GM21526 (cell line): ENCODE measurements around the gene ZNF423.

ENCODE experiments used
- ATAC-seq: cut with Tn5 transposase; IDR thresholded peaks from one replicate; pipeline ENCODE4 v1.9.1; 2021; ENCODE audit warnings: moderate library complexity; ENCODE audit not compliant: unreplicated experiment, low FRiP score

Gene ZNF423

DNA sequence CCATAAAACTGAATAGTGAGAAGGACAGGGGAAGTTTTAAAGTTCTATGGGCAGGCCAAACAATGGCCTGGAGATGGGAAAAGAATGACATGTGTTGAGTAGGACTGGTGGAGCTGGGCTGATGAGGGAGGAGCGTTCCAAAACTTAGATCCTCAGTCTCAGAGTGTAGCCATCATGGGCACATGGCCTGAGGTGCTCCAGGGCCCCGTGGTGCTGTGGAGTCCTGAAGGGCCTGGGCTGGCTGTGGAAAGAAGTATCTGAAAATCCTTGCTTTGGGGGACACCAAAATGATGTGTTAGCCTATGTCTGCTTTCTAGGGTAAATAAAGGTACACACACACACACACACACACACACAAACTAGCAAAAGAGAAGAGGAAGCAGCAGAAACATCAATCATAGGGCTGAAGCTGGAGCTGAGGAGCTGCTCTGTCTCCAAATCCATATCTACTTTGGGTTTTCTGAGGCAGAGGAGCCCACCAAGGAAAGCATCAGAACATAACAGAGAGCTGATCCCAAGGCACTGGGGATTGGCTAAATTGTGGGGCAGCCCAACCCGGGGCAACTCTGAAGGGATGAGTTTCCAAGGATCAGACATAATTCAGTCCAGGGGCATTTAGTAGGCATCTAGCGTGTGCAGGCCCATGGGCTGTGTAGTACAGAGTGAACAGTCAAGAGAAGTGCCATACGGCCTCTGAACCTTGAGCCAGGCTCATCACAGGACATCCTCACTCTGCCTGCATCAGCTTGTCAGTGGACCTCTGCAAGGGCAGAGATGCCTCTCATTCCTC is 397.1 kb downstream of the ZNF423 start:
- no peak for ATAC-seq

DNA sequence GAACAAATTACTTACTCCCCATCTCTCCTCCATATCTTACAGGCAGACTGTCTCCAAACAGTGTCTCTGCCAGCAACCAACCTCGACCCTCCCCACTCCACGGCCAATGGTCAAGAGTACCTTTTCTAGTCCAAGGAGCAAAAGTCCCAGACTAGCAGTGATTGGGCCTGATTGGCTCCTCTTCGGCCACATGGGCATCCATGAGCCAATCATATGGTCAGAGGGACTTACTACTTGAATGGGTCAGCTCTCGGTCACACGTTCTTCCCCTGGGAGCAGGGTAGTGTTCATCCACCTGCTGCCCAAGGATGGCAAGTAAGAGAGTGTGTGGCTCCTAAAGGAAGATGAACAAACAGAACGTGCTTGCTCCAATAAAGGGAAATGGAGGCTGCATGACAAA is 397.7 kb downstream of the ZNF423 start:
- ATAC-seq = no peak

DNA sequence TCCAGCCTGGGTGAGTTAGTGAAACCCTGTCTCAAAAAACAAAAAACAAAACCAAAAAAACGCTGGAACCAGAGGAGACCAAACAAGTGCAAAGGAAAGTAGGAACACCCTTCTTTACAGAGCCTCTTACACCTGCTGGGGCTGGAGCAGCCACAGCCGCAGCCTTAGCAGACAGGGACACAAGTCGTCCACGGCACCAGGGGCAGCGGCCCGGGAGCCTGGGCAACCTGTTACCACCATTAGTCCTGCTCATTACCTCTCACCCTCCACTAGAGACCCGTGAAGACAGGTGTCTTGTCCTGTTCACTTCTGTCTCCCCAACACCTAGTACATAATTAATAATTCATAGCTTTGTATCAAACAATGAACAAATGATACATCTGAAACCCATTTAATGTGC is 398.7 kb downstream of the ZNF423 start:
- no peak for ATAC-seq

DNA sequence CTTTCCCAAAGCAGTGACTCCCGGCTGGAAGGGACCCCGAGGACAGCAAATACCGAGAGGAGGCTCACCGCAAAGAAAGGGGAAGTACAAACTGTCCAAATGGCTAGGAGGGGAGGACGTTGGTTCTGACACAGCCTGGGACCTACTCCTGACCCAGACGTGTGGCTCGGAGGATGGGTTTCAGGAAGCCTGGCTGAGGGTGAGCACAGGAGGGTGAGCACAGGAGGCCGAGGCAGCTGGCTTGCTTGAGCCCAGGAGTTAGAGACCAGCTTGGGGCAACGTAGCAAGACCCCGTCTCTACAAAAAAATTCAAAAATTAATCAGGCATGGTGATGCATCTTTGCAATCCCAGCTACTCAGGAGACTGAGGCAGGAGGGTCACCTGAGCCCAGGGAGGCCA is 399.1 kb downstream of the ZNF423 start:
- no peak for ATAC-seq

DNA sequence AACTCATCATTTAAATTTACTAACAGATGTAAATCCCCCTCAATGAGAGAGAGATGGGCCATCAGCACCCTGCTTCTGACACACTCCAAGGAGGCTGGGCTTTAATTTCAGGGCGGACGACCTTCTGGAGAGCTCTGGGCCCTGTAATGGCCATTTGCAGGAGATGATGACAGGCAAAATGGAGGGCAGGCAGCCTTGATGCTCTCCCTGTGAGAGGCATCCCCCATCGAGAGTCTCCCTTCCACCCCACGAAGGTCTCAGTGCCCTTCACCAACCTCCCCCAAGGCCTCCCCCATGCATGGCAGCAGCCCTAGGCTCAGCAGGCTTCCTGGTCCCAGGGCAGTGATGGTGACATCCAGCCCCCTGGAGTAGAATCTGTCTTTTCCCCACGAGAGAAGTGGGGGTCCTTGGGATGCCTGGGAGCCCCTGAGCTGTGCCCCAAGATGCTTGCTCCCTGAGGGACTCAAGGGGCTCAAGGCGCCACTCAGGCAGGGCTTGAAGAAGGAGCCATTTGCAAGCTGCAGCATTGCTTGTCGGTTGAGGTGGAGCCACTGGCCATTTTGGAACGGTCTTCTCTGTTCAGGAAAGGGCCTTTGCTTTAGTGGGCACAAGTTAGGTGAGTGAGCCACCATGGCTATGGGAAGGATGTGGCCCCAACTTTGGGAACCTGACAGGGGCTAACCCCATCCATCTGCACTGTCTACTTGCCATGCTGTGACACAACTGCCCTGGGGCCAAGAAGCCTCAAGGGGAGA is 399.7 kb downstream of the ZNF423 start:
- no peak for ATAC-seq

DNA sequence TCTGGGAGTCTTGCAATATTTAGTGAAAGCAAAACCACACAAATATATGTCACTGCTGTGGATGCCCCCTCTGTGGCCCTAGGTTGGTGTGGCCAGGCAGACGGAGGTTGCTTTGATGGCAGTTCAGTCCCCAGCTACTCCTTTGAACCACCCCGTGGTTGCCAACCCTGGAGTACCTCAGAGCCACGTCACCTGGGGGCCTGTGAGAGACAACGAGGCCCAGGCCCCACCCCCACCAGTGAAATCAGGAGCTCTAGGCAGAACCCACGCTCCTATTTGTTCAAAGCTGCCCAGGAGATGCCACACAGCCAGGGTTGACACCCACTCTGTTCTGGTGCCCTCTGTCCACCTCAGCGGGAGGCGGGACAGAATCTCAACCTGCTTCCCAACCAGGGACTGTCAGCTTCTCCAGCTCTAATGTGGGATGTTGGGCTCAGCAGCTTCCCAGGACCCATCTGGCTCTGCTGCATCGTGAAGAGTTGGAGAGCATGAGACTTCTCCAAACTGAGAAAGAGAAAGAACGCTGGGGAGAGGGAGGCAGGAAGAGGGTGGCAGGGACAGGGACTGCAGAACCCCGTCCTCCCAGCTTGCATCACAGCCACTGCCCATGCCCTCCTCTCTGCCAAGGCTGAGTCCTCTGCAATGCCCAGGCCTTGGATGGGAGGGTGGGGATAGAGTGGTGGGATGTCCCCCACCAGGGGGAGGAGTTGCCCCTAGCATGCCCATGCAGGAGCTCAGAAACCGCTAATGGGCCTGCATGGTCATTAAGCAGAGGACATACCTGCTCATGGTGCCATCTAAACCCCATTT is 400.5 kb downstream of the ZNF423 start:
- ATAC-seq = no peak

DNA sequence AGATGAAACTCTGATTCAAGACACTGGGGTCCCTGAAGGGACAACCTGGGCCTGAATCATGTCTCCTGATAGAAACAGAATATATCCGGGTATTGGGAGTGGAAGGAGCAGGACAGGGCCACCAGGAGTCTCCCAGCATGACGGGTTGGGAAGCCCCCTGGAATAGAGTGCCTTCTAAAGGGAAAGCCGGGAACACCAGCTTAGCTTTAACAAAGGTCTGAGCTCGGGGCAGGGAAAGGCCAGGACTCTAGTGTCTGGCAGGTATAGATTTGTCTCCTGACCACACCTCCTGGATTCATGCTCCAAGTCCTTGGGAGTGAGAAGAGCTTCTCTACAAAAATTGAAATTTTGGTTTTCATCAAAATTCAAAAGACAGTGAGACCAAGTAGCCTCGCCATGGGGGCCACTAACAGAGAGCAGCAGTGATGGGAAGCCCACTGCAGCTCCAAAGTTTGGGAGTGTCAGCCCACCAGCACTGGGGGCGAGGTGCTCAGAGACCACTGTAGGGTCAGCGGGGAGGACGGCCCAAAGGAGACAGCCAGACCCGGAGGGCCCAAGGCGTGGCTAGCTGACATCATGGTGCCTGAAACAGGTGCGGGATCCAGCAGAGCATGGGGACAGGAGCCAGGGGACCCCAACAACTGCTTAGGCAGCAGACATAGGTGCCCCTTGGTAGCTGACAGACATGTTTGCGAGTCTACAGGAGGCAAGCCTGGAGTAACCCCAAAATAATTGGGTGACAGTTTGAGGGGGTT is 401.3 kb downstream of the ZNF423 start:
- no peak for ATAC-seq

DNA sequence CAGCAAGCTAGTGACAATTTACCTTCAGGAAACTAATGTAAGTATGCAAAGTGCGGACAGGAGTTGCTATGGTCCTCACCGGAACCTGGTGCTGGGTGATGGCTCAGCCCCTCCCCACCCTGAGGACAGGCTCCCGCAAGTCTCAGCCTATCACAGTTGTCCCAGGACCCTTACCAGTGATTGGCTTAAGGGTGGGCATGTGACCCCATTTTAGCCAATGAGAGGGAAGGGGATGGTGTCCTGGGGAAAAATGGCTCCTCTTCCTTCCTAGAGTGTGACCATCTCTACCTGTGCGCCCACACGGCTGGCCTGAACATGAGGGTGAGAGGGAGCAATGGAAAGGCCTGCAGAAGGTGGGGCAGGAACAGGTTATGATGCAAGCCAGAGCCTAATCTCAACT is 401.9 kb downstream of the ZNF423 start:
- ATAC-seq = no peak

DNA sequence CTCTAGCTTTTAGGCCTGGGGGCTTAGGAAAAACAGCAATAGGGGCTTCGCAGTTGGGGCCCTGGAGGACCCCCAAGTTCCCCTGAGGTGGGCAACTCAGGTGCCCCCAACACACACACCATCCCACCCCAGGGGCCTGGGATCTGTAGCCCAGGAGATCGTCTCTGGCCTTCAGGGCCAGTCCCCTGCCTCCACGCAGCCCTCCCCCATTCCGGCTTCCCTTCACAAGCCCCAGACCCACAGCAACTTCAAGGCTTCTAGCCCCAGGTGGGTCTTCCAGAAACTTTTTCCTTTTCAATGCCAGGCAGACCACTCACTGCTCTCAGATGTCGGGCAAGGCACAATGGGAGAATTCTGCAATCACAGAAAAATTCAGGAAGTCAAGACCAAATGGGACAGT is 402.9 kb downstream of the ZNF423 start:
- ATAC-seq = no peak

DNA sequence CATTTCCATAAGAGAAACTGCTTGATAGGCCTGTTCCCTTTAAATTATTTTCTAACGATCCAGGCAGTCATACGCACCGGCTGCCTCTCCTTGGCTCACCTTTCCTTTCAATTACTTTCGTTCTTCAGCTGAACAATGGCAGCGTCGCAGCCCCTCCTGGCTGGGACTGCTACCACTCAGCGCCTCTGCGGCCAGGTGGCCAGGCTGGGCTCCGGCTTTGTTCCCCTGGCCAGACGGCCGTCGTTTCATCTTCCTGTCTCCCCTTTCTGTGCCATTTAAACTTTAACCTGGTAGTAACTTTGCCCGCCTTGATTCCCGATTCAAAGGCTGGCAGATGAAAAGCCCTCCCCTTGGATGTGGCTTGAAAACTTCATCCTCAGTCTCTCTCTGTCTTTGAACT is 403.3 kb downstream of the ZNF423 start:
- no peak for ATAC-seq

DNA sequence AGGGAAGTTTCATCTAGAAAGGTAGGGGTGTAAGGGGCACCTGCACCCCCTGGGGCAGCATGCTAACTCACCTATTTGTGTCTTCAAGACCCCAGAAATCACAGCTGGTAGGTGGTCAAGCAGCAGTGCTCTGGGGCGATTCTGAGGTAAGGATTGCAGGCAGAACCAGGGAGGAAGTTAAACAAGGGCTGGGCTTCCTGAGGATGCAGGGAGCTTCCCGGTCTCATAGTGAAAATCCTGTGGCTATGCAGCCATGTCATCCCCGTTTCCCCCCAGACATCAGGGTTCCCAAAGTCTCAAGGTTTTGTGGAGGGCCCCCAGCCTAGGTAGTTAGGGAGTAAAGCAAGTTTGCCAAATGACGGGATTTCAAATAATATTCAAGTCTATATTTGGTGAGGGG is 403.8 kb downstream of the ZNF423 start:
- ATAC-seq = no peak

DNA sequence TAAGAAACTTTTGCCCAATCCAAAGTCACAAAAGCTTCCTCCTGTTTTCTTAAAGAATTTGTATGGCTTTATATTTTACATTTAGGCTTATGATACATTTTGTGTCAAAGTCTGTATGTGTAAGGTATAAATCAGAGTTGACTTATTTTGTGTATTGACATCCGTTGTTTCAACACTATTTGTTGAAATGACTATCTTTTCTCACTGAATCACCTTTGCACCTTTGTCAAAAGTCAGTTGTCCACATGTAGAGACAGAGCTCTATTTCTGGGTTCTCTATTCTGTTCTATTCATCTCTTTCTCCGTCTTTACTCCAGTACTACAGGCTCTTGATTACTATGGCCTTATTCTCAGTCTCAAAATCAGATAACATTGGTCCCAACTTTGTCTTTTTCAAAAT is 409.1 kb downstream of the ZNF423 start:
- no peak for ATAC-seq

DNA sequence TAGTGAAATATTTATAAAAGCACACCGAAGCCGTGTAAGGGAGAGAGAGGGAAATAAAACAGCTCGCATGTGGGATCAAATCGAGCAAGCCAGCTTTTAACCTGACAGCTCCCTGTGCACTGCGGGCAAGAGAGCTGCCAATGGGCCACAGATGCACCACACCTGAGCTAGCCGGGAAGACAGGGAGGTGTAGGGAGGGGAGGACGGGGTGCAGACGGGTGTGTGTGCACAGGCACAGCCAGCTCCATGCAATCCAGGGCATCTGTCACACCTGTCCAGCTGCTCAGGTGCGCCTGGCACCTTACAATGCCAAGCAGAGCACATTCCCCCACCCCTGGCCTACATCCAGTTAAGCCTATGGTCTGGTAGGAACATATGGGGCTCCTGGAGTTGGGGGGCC is 412.3 kb downstream of the ZNF423 start:
- ATAC-seq = no peak

DNA sequence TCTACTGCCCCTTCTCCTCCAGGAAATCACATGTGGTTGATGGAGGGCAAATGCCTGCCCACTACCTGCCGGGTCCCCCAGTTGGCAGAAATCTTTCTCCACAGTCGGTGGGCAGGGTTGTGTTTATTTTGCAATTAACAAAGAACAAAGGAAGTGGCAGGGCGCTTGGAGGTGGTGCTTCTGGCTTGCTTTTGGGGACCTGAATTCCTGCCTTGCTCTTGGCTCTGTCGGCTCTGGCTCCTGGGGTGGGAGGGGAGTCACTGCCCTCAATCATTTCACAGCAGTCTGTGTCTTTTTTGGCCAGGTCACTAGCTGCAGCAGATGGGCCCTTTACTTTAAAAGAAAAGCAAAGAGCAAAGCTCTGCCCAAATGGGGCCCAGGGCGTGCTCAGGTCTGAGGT is 413.1 kb downstream of the ZNF423 start:
- ATAC-seq = no peak

DNA sequence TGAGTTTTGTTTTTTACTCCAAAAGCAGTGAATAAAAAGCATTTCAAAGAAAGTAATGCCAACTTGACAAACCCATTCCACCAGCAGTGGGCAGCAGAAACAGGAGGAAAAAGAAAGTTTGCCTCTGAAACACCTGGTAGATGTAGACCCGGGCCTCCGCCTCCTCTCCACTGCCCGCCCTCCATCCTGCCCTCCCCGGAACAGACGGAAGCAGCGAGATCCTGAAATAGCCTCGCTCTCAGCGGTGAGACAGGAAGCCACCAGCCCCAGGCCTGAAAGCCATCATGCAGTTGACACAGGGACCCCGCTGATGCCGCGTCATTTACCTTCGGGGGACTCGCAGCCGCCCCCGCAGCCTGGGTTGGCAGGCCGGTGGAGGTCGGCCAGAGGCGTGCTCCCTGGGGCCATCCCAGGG is 414.5 kb downstream of the ZNF423 start:
- peak; percentile 96 for ATAC-seq

DNA sequence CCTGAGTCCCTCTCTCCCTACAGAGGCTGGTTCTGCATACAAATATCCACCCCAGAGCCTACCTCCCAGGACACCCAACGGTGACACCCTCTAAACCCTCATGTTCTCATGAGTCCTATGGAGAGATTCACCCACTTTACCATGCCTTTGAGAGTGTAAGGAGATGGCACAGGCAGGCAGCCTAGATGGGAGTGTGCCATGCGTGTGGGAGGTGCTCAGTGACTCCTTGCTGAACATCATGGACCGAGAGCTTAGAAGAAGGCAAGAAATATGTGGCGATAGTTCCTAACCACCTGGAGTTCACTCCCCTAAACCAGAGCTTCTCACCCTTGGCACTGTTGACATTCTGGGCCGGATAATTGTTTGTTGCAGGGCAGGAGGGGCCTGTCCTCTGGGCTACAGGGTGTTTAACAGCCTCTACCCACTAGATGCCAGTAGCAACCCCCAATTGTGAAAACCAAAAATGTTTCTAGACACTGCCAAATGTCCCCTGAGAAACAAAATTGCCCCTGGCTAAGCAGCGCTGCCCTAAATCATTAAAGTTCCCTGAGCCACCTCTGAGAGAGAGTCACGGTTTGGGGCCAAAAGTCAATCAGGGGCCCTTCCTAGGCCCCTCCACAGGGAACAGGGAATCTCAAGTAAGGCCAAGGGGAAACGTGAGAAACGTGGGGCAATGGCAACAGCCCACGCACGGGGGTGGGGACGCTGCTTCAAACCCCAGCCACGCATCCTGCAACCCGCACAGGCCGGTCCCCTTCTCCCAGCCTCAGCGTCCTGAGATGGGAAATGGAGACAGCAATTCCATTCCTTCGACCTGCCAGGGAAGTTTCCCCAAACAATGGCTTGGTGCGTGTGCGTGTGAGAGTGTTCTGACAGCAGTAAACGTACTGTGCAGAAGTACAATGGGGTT is 415.5 kb downstream of the ZNF423 start:
- no peak for ATAC-seq

DNA sequence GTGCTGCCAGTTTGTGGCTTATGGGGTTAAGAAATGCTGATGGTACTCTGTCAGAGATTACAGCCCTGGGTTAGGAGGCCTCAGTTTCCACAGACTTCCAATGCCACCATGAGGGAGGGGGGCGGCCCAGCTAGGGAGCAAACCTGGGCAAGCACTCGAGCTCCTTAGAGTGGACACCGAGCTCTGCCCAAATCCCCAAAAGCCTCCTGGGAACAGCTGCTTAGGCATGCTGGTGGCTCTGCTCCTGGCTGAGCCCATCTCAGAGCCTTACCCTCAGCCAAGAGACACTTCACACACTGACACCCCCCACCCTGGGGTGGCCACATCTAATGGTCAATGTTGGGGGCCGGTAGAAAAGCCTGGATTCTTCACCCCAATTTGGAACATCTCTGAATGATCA is 416.2 kb downstream of the ZNF423 start:
- no peak for ATAC-seq

DNA sequence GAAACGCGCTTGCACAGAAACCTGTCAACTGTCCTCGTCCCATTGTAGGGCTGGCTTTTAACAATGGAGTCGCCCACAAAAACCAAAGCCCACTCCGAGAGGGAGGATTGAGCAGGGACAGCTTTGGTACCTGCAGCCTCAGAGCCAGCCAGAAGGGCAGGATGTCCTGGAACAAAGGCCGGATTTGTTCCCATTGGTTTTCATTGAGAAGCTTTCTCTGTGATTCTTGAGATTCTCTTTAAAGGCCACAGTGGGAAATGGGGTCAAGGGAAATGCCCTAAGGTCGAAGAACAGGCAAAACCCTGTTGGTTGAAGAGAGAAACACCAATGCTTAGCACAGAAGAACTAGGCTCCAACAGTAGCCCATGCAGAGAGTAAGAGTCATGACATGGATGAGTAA is 416.9 kb downstream of the ZNF423 start:
- ATAC-seq = no peak
